ENCODE data around the gene TBC1D22A. TPM values are rescaled to one million over a fixed set of nuclear protein-coding genes. Genes with fewer than 3 reads are reported as not detected.

The TBC1D22A gene
- total RNA-seq, 1 donor from 2014 or later = 14.0 TPM

DNA sequence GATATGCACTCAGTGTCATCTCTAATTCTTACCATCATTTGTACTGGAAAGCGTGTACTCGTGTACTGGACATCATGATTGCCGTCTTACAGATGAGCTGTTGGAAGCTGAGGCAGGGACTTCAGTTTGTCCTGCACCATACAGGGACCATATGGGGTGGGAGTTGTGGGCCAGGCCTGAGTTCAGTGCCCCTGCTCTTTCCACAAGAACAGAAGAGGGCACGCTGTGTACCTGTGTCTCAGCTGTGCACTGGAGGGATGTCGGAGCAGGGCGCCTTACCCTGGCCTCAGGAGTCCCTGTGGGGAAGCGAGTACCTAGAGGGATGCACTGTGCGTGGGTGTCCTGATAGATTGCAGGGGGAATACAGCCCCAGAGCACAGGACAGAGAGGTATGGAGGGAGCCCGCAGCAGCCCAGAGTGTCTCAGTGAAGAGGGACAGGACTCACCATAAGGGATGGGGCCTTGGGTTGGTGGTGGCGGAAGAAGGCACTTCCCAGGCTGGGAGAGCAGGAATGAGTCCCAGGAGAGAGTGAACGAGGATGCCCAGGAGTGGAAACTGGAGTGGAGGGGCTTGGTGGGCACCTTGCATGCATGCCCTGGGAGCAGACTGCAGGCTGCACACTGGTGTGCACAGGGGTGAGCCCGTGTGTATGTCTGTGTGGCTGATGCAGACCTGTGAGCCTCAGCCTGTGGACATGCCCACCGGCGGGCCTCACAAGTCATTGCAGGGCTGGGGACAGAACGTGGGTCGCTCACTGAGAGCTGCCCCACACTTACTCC is 329.7 kb downstream of the TBC1D22A start:
- DNase-seq (no peak), ATAC-seq (ENCODE audit: poor library complexity) (no peak)
- intact Hi-C loops (cut with DNase I) = no loop called here

DNA sequence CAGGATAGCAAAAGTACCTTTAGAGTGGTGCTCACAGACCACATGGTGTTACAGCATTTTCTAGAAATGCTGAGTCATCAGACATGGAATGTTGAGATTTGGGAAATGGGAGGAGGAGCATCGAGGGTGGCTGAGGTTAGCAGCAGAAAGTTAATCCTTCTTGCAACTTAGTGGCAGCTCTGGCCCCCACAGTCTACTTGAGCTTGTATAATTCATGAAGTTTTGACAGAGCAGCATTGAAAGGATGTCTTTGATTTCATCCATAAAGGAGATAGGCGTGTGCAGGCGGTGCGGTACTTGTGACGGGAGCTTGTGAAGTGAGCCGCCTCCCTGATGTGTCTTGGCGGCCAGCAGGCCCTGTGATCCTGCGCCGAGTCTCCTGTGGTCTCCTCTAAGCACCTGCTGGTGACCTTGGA is 330.5 kb downstream of the TBC1D22A start:
- no peak for DNase-seq
- intact Hi-C loops (cut with DNase I) = no loop called here
- no peak for ATAC-seq (ENCODE audit: poor library complexity)

DNA sequence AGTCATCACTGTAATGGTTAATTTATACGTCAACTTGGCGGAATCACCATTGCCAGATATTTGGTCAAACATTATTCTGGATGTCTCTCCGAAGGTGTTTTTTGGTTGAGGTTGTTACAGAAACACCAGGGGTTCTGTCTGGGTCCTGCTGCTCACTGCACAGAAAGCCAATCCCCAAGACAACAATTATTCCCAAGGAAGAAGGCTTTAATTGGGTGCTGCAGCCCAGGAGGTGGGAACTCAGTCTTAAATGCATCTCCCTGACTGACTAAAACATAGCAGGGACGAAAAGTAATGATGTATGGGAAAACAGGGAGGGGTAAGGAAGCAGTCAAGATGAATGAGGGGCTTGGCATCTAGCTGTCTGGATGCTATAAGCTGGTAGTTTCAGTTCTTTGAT is 331.3 kb downstream of the TBC1D22A start:
- DNase-seq (no peak), ATAC-seq (ENCODE audit: poor library complexity) (no peak)
- intact Hi-C loops (cut with DNase I) = no loop called here

DNA sequence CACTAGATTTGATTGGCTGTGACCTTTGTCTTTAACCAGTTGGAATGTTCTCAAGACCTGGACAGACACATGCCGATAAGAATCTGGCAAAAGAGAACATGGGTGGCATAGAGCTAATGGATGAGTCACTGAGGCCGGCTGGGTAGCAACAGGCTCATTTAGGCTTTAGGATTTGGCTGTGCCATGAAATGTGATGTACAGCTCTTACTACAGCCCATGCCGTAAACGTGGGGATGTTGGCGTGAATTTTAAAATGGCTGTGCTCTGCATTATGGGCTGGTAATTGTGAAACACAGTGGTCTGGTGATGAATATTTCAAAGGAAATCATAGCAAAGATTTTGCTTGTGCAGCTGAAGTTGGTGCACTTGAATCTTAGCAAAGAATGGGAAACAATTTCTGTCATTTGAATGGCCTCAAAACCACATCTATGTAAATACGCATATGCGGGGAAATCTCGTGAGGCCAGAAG is 332.4 kb downstream of the TBC1D22A start:
- no peak for ATAC-seq (ENCODE audit: poor library complexity)
- intact Hi-C loops (cut with DNase I) = no loop called here

DNA sequence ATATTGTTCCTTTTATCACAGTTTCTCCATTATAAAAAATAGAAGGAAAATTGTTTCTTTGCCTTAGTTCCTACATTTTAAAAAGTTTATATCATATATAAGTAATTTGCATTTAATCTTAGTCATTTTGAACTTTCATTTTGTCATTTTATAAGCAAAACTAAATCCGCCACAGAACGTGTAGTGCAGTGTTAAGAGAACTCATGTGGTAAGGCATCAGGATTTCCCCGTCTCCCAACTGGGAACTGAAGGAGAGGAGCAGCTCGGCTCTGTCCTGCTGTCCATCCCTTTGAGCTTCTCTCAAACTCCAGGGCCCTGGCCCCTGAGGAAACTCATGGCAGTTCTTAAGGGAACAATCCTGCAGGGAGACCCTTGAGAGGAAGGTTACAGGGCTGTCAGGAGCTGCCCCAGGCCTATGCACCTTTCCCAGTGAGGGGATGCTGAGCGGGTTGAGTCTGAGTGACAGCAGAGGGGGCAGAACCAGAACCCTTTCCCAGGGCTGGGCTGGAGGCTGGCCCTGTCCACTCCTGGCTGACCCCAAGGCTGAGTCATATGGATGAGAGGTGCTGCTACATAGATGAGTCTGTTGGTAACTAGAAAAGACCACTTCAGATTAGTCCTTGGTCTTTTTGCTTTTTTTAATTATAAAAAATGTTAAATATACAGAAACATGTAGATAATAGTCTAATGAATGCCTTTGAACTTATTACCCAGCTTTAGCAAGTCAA is 333.1 kb downstream of the TBC1D22A start:
- no peak for DNase-seq
- no peak for ATAC-seq (ENCODE audit: poor library complexity)
- intact Hi-C loops (cut with DNase I) = no loop called here

More for the DNA sequence above, 332.4 kb downstream of the TBC1D22A start:
- DNase-seq = no peak

DNA sequence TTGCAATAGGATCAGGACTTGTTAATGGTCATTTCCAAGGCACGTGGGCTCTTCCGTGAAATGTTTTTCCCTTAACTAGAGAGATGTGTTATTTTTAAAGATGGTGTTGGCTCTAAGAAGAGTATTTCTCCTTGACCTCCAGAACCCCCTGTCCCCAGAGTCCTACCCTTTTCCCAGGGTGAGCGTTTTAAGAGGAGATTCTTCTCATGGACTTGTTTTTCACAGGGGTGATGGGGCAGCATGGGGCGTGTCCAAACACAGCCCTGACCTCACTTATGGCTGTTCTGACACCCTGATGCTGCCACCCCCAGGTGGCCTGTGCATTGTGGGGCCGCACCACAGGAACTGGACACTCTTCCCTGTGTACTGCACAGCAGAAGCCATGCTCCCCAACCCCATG is 335.7 kb downstream of the TBC1D22A start:
- no peak for ATAC-seq (ENCODE audit: poor library complexity)
- intact Hi-C loops (cut with DNase I) = no loop called here
- DNase-seq = no peak

GRCh38 chr22:47098554-47098953 is 336.1 kb downstream of the TBC1D22A start:
- DNase-seq (no peak), ATAC-seq (ENCODE audit: poor library complexity) (no peak)
- intact Hi-C loops (cut with DNase I) = no loop called here

GRCh38 chr22:47100019-47100418 is 337.6 kb downstream of the TBC1D22A start:
- ATAC-seq (ENCODE audit: poor library complexity) = no peak
- intact Hi-C loops (cut with DNase I) = no loop called here
- DNase-seq = no peak

- DNase-seq = no peak
- intact Hi-C loops (cut with DNase I) = no loop called here
- ATAC-seq (ENCODE audit: poor library complexity) = no peak
These were observed 338.3 kb downstream of the TBC1D22A start for GRCh38 chr22:47100646-47101200.

- DNase-seq (no peak), ATAC-seq (ENCODE audit: poor library complexity) (no peak)
- intact Hi-C loops (cut with DNase I) = no loop called here
These were observed 339.0 kb downstream of the TBC1D22A start for GRCh38 chr22:47101321-47101885.

- no peak for DNase-seq
- intact Hi-C loops (cut with DNase I) = no loop called here
- ATAC-seq (ENCODE audit: poor library complexity) = no peak
These were observed 339.6 kb downstream of the TBC1D22A start for GRCh38 chr22:47102081-47102480.

- ATAC-seq (ENCODE audit: poor library complexity) (no peak), DNase-seq (no peak)
- intact Hi-C loops (cut with DNase I) = no loop called here
These were observed 340.2 kb downstream of the TBC1D22A start for GRCh38 chr22:47102648-47103047.

DNA sequence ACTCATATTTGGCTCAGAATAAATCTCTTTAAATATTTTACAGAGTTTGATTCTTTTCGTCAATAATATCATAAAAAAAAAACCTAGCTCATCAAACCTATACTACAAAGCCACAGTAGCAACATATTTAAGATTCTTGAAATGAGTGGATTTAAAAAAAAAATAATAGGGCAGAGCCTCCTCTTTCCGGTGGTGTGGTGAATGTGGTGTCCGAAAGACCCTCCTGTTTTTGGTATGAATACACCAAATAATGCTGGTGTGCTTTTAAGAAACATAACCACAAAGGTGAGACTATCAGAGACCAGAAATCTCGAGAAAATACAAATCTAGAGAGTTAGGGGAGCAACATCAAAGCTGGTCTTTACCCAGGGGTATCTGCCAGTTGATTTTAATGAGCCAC is 342.6 kb downstream of the TBC1D22A start:
- no peak for DNase-seq
- intact Hi-C loops (cut with DNase I) = no loop called here
- ATAC-seq (ENCODE audit: poor library complexity) = no peak

DNA sequence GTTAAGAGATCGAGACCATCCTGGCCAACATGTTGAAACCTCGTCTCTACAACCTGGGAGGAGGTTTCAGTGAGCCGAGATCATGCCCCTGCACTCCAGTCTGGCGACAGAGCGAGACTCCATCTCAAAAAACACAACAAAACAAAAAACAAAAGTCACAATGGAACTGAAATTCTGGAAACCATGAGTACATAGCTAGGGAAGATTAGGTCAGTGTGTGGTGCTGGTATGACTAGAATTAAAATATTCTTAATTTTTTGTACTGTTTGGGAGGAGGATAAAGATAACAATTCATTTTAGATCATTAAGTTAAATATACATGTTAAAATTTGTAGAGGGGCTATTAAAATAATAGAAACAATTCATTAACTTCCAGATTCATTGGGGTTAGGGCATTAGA is 344.4 kb downstream of the TBC1D22A start:
- ATAC-seq (ENCODE audit: poor library complexity) = no peak
- intact Hi-C loops (cut with DNase I) = no loop called here
- DNase-seq = no peak

GRCh38 chr22:47107431-47107830 is 345.0 kb downstream of the TBC1D22A start:
- intact Hi-C loops (cut with DNase I) = no loop called here
- ATAC-seq (ENCODE audit: poor library complexity) (no peak), DNase-seq (no peak)

DNA sequence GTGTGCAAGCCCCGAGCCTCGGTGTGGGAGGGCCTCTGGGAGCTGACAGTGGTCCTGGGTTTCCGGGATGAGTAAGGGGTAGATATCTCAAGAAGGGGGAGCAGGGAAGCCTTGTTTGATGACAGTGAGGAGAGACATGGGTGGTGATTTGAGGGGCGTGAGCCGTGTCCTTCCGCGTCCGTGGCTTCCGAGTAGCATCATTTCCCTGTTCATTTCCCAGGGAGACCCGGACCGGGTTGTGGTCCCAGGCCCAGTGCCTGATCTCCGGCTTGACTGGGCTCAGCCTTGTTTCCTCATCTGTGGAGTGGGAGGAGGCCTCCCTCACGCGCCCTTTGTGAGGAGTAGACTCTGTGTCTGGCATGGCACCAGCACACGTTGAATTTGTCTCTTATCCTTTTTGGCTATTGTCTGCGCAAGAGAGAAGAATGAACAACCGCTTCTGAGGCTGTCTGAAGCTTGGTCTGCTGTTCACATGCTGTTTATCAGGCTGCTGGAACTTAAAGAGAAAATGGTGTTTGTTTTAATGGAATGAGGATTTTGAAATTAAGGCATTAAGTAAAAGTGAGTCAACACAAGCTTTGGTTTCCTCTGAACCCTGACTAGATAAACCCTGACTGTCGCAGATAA is 348.5 kb downstream of the TBC1D22A start:
- no peak for DNase-seq
- intact Hi-C loops (cut with DNase I) = no loop called here
- no peak for ATAC-seq (ENCODE audit: poor library complexity)

- no peak for ATAC-seq (ENCODE audit: poor library complexity)
These were observed 349.5 kb downstream of the TBC1D22A start for GRCh38 chr22:47111626-47112581.

GRCh38 chr22:47112582-47112965 is 350.1 kb downstream of the TBC1D22A start:
- DNase-seq (no peak), ATAC-seq (ENCODE audit: poor library complexity) (no peak)

More at GRCh38 chr22:47111626-47112581, 349.5 kb downstream of the TBC1D22A start:
- intact Hi-C loops (cut with DNase I) = no loop called here
- DNase-seq = no peak

More at GRCh38 chr22:47112582-47112965, 350.1 kb downstream of the TBC1D22A start:
- intact Hi-C loops (cut with DNase I) = no loop called here
